GM21737 (cell line): ENCODE results near the gene SCD5.
A peak's percentile ranks its signal among the peaks of the same experiment; 100 is the strongest.

Experiments used
- ATAC-seq: cut with Tn5 transposase; IDR thresholded peaks from one replicate; pipeline ENCODE4 v1.9.1; 2021; ENCODE audit warnings: mild to moderate bottlenecking, moderate library complexity; ENCODE audit not compliant: unreplicated experiment

The SCD5 gene

DNA sequence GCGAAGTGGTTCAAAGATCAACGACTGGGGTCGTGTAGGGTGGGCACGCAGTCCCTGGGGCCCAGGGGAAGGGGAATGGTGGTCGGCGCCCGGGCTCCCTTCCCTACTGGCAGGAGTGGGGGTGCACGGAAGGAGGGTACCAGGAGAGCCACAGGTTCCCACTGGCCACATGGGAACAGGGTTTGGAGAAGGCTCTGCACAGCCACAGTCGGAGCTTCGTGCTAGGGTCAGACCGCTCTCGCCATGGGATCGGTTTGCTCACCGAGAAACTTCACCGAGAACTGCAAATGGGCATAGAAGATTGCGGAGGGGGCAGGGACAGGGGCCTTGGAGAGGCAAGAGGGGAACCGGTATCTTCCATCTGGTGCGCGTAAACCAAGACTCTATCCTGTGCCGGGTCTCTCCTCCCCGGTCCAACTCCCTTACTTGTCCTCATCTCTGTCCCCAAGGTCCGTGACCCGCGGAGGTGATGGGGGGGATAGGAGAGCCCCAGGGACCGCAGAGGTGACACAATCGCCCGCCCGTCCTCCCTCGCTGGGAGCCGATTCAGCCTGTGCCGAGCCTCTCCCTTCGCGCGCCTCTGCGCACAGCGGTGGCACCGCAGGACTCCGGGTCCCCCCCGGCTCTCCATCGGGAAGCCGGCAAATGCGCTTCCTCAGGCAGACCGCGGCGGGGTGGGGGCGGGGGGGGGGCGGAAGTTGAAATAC, 1.0 kb downstream of the SCD5 start:
- ATAC-seq: no peak

- no peak for ATAC-seq
Measured at GRCh38 chr4:82797040-82797404, 1.6 kb downstream of the SCD5 start.

GRCh38 chr4:82792912-82793649, 5.5 kb downstream of the SCD5 start:
- no peak for ATAC-seq

GRCh38 chr4:82791179-82791578, 7.4 kb downstream of the SCD5 start:
- ATAC-seq: no peak

- no peak for ATAC-seq
Measured at GRCh38 chr4:82790060-82790660, 8.4 kb downstream of the SCD5 start.

- no peak for ATAC-seq
Measured at GRCh38 chr4:82789025-82789776, 9.4 kb downstream of the SCD5 start.

- ATAC-seq: no peak
Measured at GRCh38 chr4:82787342-82787741, 11.3 kb downstream of the SCD5 start.

- no peak for ATAC-seq
Measured at GRCh38 chr4:82786828-82787227, 11.8 kb downstream of the SCD5 start.

GRCh38 chr4:82785611-82786400, 12.8 kb downstream of the SCD5 start:
- no peak for ATAC-seq

DNA sequence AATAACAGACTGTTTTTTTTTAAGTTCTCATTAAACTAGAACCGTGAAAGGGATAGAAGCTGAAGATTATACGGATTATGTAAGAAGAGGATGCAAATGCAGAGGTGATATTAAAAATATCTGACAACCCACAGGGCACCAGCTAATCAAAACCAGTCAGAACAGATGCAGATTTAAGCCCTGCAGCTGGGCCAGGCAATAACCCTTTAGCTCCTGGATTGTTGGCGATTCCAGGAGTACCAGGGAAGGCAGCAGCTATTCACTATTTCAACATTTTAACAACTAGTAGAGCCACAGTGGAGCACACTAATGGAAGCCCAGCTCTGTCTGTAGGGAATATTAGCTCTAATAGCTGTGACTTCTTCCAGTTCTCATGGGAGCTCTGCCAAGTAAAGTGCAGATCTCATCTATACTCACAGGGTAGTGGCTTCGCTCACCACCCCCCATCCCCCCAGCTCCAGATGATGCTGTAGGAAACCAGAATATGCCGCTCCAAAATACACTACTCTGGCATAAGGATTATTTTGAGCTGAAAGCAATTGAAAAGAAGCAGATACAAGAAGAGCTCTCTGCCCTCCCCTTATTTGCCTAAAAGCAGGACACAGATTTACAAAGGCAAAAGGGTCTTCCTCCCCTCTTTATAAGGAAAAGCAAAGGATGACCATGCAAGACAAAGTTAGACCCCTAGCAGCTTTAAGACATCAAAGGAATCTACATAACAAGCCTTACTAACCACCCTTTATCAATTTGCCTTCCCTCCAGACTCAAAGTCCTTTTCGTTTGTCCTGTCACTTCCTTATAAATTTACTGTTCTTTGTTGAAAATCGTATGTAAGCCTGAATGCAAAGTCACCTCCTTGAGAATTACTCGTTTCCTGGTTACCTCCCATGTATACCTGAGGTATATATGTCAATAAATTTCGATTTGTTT, 13.7 kb downstream of the SCD5 start:
- ATAC-seq: no peak

DNA sequence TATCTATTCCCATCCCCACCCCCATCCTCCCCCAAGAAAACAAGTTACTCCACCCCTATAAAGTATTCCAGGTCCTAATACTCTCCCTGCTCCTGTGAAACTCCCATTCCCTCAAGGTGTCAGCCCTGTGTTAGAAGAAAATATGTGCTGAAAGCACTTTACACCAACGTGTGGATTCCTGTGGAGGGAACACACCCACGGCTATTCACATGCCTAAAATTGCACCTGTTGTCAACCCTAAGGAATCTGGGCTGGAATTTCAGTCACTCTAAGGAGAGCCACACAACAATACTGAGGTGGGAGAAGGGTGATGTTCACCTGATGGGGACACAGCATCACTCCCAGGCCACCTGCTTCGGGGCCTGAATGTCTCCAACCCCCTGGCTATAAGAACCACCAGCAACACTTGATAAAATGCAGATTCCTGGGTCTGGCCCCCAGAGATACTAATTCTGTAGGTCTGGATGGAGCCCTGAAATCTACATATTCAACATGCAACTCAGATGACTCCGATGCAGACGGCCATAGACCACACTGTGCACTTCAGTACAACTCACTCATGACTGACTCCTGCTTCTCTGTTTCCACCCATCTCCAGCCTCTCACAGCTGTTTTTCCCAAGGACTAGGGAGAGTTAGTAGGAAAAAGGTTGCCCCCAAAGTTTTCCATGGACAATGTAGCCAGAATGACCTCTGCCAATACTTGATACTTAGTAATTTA, 15.8 kb downstream of the SCD5 start:
- no peak for ATAC-seq

- ATAC-seq: peak; percentile 82
Measured at GRCh38 chr4:82780752-82781231, 17.8 kb downstream of the SCD5 start.

GRCh38 chr4:82780170-82780751, 18.3 kb downstream of the SCD5 start:
- ATAC-seq: peak; percentile 19

GRCh38 chr4:82779032-82779431, 19.6 kb downstream of the SCD5 start:
- ATAC-seq: no peak

- ATAC-seq: no peak
Measured at GRCh38 chr4:82777857-82778525, 20.6 kb downstream of the SCD5 start.

- ATAC-seq: no peak
Measured at GRCh38 chr4:82776925-82777542, 21.6 kb downstream of the SCD5 start.

- no peak for ATAC-seq
Measured at GRCh38 chr4:82775243-82775642, 23.4 kb downstream of the SCD5 start.
